Right lobe of liver (tissue), 6 donors: ENCODE data around the gene CACNA1C. TPM values are rescaled to one million over a fixed set of nuclear protein-coding genes. Genes with fewer than 3 reads are reported as not detected.

Source experiments
- ATAC-seq, 4 donors: fragments of 200-7000 bp; cut with Tn5 transposase; one replicate each; pipeline ENCODE4 v1.9.1; 2020; ENCODE audit warnings: mild to moderate bottlenecking in 4 of 4, moderate library complexity in 4 of 4
- DNase-seq, 3 donors: peaks; one replicate each; pipeline ENCODE4 v3.0.0-alpha.2; 2020
- H3K27ac ChIP-seq, 3 donors: fragments of 200-600 bp; one replicate each; pipeline ENCODE4 v1.8.0; 2022
- H3K27me3 ChIP-seq, 2 donors: fragments of 200-600 bp; one replicate each; pipeline ENCODE4 v1.8.0; 2022
- H3K36me3 ChIP-seq, 4 donors: fragments of 200-600 bp; sonication (generic) in 1 of 4; one replicate each; pipeline versions ENCODE4 v1.5.1 to v1.8.0; 2017 to 2022; ENCODE audit warnings: control low read depth in 1 of 4
- H3K4me1 ChIP-seq, 4 donors: fragments of 200-600 bp; sonication (generic) in 1 of 4; one replicate each; pipeline versions ENCODE4 v1.5.1 to v1.8.0; 2017 to 2022; ENCODE audit warnings: control low read depth in 1 of 4
- H3K4me3 ChIP-seq, 3 donors: fragments of 200-600 bp; one replicate each; pipeline ENCODE4 v1.8.0; 2022
- H3K9me3 ChIP-seq, 4 donors: fragments of 200-600 bp; sonication (generic) in 1 of 4; one replicate each; pipeline versions ENCODE4 v1.5.1 to v1.8.0; 2017 to 2022; ENCODE audit warnings: control low read depth in 1 of 4
- POLR2A ChIP-seq: fragments of 450-650 bp; IDR thresholded peaks from one replicate; pipeline ENCODE4 v1.6.1; 2017; ENCODE audit warnings: antibody characterized with exemption, mild to moderate bottlenecking
- WGBS: methylation state at CpG from one replicate; pipeline ENCODE4 v1.1.6; 2018; ENCODE audit warnings: low coverage, low lambda C conversion rate; ENCODE audit not compliant: insufficient coverage; ENCODE audit errors: missing lambda C conversion rate; 5-methylcytosine and 5-hydroxymethylcytosine counted together
- intact Hi-C, 2 donors: fragments of 100-400 bp; cut with DNase I; formaldehyde crosslinking; loops; one replicate each; pipeline versions ENCODE4 v1.11.2 to v1.14.1; 2022
- total RNA-seq, 6 experiments: library from RNA; depleted of rRNA in 2 of 6; stranded (reverse); fragments of >200 nt in 2 of 6; fragmentation: NEBNext Ultra II Directional in 3 of 6; extraction: Animal tissue kit (Norgen Biotek cat#: 25700) in 3 of 6; gene quantifications; one replicate each; pipeline versions ENCODE4 v1.1.0 to v1.2.4, GENCODE V29; 2016 to 2023
- TF ChIP-seq, protein P1 (sequence below), 4 donors: fragments of 200-600 bp in 3 of 4; fragments of 450-650 bp in 1 of 4; IDR thresholded peaks; one replicate each; pipeline versions ENCODE4 v1.5.1 to v1.8.0; 2016 to 2022; ENCODE audit warnings: antibody characterized with exemption in 4 of 4, mild to moderate bottlenecking in 2 of 4
- donor health status: DM: no; HTN: yes; CAD: no.
- donor health status: DM: no; HTN: no; CAD: no.
- donor health status: DM: no; HTN: no; CAD: no.
- donor health status: DM: no; HTN: yes; CAD: no.
- donor health status: DM: no; HTN: yes; CAD: no.

CACNA1C gene
- total RNA-seq, 6 experiments from 2014 or later: 0.18 to 1.0 (median 0.57) TPM

DNA sequence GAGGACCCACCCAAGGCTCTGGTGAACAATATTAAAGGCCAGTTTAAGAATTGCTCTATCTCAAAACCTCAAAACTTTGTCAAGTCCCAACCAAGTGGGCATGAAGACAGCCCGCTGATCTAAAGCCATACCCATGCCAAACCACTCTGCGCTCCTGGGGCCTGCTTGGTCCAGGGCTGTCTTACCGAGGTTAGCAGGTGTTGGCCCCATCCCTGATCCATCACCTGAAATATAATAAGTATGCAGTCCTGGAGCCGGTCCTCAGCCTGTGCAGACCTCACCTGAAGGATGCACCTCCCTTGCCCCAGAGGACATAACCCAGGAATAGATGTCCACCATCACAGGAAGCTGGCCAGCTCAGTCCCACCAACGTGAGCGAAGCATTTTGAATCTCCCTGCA is 543.7 kb downstream of the CACNA1C start:
- DNase-seq: no peak
- ATAC-seq: no peak
- no peak overlapping the region for H3K27ac ChIP-seq
- no peak for TF ChIP-seq POLR2A
- H3K27me3 ChIP-seq: no peaks in the 10 kb centered on the region
- no peak overlapping the region for H3K4me3 ChIP-seq
- H3K4me1 ChIP-seq: no peaks in the 10 kb centered on the region
- H3K9me3 ChIP-seq: peaks cover 0 to 12% (median 0%) of the 10 kb centered on the region in 4 donors
- intact Hi-C loops: no loop called here
- WGBS: 48% methylated on average over 2 of the region's 6 CpGs
- H3K36me3 ChIP-seq: no peaks in the 10 kb centered on the region

DNA sequence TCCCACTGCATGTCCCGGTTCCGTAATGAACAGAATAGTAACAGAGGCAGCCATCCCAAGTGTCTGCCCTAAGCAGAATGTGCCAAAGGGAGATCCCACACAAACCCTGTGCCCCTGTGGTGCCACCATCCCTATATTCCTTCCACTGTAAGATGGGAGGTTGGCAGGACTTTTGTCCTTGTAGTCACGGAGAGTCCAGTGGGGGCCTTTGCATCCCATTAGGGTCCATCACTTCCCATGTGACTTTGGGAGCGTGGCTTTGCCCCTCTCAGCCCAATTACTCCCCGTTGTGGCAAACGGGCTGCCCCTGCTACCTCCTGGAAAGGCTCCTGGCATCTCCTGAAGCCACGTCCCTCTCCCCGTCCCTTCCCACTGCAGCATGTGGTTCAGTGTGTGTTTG is 552.5 kb downstream of the CACNA1C start:
- Histone ChIP-seq H3K9me3 (no peaks in the 10 kb centered on the region), H3K4me1 (no peaks in the 10 kb centered on the region), H3K36me3 (no peaks in the 10 kb centered on the region), H3K27me3 (no peaks in the 10 kb centered on the region), H3K4me3 (no peak overlapping the region), H3K27ac (no peak overlapping the region)
- WGBS: 40% methylated on average over 4 of the region's 8 CpGs
- DNase-seq (no peak), ATAC-seq (no peak)
- TF ChIP-seq, protein P1, sequence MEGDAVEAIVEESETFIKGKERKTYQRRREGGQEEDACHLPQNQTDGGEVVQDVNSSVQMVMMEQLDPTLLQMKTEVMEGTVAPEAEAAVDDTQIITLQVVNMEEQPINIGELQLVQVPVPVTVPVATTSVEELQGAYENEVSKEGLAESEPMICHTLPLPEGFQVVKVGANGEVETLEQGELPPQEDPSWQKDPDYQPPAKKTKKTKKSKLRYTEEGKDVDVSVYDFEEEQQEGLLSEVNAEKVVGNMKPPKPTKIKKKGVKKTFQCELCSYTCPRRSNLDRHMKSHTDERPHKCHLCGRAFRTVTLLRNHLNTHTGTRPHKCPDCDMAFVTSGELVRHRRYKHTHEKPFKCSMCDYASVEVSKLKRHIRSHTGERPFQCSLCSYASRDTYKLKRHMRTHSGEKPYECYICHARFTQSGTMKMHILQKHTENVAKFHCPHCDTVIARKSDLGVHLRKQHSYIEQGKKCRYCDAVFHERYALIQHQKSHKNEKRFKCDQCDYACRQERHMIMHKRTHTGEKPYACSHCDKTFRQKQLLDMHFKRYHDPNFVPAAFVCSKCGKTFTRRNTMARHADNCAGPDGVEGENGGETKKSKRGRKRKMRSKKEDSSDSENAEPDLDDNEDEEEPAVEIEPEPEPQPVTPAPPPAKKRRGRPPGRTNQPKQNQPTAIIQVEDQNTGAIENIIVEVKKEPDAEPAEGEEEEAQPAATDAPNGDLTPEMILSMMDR (IDR thresholded peaks at IDR 0.05): no peak
- no peak for TF ChIP-seq POLR2A
- intact Hi-C loops: no loop called here

DNA sequence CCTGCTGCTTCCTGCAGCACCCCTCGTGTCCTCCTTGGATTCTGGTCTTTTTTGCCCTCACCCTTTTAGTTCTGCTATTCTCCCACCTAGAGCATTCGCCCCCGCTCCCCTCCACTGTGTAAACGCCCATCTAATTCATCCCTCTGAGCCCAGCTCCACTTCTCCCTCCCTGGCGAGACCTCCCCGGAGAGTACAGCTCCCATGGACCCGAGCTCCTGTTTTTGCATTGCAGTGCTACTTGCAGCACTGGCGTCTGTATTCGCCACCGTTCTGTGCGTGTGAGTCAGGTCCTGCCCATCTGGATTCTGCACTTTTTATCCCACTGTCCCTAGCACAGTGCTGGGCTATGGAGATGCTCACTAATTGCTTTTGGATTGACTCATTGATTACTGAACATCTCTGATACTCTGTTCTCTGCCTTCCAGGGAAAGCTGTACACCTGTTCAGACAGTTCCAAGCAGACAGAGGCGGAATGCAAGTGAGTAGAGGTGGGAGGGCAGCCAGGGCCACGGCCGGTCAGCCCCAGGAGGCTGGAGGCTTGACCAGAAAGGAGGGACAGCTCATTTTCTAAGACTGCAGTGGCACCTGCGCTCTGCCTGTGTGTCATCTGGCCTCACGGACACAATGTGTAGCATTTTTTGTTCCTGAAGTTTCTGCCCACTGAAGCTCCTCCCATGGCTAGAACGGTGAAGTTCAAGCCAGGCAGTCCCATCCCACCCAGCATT is 553.6 kb downstream of the CACNA1C start:
- 60% methylated on average over 11 of the region's 17 CpGs for WGBS
- no peaks in the 10 kb centered on the region for H3K9me3 ChIP-seq
- H3K4me1 ChIP-seq: no peaks in the 10 kb centered on the region
- H3K27ac ChIP-seq: no peak overlapping the region
- TF ChIP-seq, protein P1 (IDR thresholded peaks at IDR 0.05): no peak
- TF ChIP-seq POLR2A: no peak
- DNase-seq (no peak), ATAC-seq (no peak)
- H3K36me3 ChIP-seq: no peaks in the 10 kb centered on the region
- intact Hi-C loops: no loop called here
- H3K4me3 ChIP-seq: no peak overlapping the region
- H3K27me3 ChIP-seq: no peaks in the 10 kb centered on the region

DNA sequence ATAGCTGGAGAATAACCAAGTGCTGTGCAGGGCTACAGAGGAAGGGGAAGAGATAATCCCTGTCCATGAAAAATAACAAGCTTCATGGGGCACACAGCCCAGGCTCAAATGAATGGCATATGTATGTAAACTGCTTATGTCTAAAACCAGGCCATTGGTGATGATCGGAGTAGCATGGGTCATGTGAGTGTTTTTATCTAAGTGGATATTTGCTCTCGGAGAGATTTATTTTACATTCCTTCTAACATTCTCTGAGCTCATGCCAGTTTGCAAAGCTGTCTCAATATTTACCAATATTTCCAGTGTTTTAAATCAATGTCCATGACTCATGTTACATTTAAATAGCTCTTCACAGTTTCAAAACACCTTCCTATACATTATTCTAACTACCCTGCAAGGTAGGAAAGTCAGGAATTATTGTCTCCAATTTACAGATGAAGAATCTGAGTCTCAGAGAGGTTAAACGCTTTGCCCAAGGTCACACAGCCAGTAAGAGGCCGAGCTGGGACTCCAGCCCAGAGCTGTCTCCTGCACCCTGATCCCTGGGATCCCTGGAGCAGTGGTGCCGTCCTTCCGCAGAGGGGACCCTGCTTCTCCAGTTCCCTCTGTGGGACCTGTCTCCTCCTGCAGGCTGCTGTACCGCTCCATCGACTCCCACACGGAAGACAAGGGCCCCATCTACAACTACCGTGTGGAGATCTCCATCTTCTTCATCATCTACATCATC is 555.3 kb downstream of the CACNA1C start:
- Histone ChIP-seq H3K27ac (no peak overlapping the region), H3K4me3 (no peak overlapping the region), H3K27me3 (no peaks in the 10 kb centered on the region), H3K4me1 (no peaks in the 10 kb centered on the region), H3K36me3 (no peaks in the 10 kb centered on the region), H3K9me3 (no peaks in the 10 kb centered on the region)
- TF ChIP-seq POLR2A: no peak
- TF ChIP-seq, protein P1 (IDR thresholded peaks at IDR 0.05): no peak
- DNase-seq (no peak), ATAC-seq (no peak)
- WGBS: 52% methylated on average over 7 of the region's 10 CpGs
- intact Hi-C loops: no loop called here

DNA sequence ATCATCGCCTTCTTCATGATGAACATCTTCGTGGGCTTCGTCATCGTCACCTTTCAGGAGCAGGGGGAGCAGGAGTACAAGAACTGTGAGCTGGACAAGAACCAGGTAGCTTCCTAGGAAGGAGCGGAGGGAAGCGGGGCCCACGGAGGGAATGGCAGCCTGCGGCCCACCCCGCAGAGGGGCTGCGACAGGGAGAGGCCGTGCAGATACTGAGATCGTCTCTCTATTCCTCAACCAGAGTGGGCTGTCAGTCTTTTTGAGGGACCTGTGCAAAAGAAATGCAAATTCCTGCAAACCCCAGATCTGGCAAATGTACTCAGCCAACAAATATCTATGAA is 555.8 kb downstream of the CACNA1C start:
- Histone ChIP-seq H3K27ac (no peak overlapping the region), H3K4me1 (no peaks in the 10 kb centered on the region), H3K36me3 (no peaks in the 10 kb centered on the region), H3K4me3 (no peak overlapping the region), H3K27me3 (no peaks in the 10 kb centered on the region), H3K9me3 (no peaks in the 10 kb centered on the region)
- WGBS: 84% methylated on average over 11 of the region's 12 CpGs
- TF ChIP-seq, protein P1 (IDR thresholded peaks at IDR 0.05): no peak
- TF ChIP-seq POLR2A: no peak
- ATAC-seq (no peak), DNase-seq (no peak)
- intact Hi-C loops: no loop called here
